ENCODE results near the gene TMEM204.
"Not testable (repeated sequence)": the region's sequence is repeated elsewhere in the genome, so short reads cannot be mapped to it uniquely, and the experiment has no call there.

The TMEM204 gene

DNA sequence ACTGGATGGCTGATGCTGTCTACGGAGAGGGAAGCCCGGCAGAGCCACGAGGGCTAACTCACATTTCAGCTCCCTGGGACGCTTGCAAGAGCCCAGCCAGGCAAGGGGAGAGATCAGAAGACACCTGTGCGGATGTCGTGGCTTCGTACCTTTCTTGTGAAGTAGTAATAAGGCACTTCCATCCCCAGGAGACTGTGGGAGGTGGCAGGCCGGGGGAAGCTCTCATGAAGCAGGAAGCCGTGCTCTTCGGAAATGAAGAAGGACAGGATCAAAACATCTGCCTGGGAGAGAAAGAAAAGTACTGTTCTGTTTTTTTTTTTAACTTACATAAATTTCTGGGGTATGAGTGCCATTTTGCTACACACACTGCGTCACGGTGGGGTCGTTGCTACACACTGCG is 28.4 kb downstream of the TMEM204 start:
- DNase-seq, result no peak

DNA sequence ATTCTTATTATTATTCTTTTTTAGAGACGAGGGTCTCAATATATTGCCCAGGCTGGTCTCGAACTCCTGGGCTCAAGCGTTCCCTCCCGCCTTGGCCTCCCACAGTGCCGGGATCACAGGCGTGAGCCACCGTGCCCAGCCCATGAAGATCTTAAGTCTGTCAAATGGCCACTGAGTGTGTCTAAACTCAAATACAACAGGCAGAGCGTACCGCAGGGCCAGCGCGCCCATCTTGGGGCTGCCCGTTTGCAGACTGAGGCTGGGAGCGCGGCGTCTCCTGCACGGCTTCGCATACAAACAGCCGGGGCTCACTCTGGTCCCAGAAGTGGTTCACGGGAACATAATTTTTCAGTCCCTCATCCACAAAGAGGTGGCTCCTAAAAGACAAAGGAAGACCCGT is 30.3 kb downstream of the TMEM204 start:
- no peak for DNase-seq

DNA sequence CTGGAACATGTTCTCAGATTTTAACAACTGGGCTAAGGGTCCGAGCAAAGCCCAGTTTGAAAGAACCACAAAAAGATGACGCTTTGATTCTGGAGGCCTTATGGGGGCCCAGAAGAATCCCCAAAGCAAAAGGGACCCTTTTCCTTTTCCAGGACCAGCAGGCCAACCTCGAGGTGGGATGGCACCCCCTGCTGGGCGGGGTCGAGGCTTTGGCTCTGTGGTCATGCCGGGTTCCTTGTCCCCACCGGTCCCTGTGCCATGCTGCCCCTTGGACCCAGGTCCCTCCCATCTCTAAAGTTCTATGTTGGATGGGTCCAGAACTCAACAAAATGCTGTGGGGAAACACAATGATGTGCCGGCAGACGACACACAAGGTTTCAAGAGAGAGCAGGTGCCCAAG is 30.9 kb downstream of the TMEM204 start:
- no peak for DNase-seq

DNA sequence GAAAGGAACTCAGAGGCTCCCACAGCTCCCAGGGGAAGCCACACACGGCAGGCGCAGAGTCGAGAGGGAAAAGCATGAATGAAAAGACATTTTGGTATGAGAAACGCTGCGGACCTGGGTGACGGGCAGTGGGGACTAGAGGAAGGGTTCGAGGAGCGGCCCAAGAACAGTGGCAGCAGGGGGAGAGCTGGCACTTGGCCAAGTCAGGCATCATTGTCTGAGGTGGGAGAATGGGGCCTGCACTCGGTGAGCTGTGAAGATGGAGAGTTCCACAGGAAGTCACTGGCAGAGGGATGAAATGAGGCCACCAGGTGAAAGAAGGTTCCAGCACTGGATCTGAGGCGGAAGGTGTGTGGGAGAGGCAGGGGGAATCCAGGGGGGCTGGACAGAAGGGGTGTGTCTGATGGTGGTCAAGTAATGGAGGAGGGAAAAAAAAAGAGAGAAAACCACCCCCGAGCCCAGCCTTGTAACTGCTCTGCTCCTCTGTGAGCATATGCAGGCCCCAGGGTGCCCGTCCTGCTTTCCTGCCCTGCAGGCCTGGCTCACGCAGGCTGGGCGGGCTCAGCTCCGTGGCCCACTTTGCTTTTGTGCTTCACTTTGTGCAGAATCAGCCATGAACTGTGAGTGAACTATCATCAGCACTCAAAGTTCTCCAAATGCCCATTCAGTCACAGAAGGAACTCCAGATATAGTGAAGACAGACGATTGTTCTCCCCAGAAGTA is 31.8 kb downstream of the TMEM204 start:
- DNase-seq, result no peak

DNA sequence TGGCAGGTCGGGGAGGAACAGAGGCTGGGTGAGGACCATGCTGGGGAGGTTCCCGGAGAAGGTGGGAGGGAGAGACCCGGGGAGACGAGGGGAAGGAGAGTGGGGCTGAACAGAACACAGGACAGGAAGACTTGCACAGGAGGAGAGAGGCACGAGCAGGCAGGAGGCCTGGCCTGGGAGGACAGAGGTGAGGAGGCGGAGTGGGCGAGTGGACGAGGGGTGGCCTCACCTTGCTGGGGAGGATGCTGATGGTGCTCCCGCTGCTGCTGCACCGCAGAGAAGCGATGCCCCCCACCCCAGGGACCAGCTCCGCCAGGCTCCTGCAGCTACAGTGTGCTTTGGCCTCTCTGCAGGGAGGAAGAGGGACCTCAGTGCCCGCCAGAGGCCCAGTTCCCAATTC is 34.5 kb downstream of the TMEM204 start:
- no peak for DNase-seq

DNA sequence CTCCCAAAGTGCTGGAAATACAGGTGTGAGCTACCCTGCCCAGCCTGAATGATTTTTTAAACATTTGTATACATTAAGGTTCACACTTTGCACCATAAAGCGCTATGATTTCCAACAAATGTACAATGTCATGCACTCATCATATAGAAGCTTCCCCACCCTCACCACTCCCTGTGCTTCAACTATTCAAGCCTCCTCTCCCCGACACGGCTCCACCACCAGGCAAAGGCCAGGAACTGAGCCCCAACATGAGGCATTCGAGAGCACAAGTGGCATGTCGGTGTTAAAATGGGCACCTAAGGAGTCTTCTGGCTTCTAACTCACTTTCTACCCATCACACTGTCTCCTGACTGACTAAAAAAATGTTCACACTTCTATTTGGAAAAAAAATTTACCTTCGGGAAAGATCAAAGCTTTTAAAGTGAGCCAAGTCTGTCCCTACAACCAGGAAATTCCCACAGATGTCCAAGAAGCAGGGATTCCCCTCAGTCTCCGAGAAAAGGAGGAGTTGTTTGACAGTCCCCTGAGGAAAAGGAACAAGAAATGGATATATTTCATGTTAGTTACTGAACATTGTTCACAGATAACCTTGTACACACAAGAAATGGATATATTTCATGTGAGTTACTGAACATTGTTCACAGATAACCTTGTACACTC is 37.7 kb downstream of the TMEM204 start:
- no peak for DNase-seq

DNA sequence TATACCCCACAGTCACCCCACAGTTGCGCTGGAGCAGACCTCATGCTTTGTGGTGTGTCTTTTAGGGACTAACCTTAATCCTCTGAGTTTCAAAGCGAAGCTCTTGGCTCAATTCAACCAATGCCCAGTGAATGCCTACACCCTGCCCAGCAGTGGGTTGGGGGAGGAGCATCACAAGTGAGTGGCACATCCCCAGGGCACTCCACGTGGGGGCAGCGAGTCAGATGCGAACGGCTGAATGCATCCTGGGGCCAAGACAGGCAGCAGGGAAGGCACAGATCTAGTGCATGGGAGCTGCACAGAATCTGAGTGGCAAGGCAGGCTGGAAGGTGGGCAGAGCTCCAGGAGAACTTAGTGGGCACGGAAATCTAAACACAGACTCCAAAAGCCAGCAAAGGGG is 39.2 kb downstream of the TMEM204 start:
- no peak for DNase-seq

DNA sequence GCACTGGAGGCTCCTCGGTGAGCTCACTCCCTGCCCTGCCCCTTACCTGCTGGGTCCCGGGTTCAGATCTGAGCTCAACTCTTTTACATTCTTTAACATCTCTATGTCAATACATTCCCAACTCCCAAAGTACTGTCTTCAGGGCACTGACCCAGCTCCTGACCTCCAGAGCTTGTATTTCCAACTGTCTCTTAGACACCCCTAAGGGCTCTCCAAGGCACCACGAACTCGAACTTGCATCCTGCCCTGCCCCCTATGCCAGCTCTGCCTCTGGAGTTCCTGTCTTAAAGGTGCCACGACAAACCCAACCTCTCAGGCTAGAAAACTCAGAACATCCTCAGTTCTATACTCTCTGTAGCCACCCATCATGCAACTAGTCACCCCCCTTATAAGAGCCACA is 39.8 kb downstream of the TMEM204 start:
- no peak for DNase-seq

DNA sequence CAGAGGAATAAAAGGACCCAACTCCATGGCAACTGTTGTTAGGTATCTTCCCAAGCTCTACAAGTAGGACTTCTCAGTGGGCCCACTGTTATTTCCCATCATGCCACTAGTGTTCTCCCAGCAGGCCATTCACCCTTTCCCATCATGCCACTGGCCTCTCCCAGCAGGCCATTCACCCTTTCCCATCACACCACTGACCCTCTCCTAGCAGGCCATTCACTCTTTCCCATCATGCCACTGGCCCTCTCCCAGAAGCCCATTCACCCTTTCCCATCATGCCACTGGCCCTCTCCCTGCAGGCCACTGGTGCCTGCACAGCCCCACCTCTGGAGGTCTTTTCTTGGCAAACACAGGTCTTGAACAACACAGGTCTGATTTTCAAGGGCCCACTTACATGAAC is 42.1 kb downstream of the TMEM204 start:
- no peak for DNase-seq

DNA sequence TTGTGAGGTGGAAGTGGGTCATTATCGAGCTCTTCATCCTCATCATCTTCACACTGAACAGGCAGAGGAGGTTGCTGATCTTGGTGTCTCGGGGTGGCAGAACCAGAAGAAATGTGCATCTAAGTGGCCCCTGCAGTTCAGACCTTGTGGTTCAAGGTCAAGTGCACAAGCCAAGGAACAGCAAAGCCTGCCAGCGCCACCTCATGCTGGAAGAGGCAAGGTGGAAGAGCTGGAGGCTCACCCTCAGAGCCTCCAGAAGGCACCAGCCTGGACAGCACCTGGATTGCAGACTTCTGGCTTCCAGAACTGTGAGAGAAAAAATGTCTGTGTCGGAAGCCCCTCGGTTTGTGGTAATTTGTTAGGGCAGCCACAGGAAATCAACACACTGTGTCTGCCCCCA is 45.7 kb downstream of the TMEM204 start:
- no peak for DNase-seq

DNA sequence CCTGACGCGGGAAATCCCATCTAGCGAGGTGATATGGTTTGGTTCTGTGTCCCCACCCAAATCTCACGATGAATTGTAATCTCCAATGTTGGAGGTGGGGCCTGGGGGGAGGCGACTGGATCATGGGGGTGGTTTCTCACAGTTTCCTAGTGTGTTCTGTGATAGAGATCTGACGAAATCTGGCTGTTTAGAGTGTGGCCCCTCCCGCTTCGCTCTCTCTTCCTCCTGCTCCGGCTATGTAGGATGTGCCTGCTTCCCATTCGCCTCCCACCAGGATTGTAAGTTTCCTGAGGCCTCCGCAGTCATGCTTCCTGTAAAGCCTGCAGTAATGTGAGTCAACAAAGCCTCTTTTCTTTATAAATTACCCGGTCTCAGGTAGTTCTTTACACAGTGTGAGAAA is 46.8 kb downstream of the TMEM204 start:
- no peak for DNase-seq

DNA sequence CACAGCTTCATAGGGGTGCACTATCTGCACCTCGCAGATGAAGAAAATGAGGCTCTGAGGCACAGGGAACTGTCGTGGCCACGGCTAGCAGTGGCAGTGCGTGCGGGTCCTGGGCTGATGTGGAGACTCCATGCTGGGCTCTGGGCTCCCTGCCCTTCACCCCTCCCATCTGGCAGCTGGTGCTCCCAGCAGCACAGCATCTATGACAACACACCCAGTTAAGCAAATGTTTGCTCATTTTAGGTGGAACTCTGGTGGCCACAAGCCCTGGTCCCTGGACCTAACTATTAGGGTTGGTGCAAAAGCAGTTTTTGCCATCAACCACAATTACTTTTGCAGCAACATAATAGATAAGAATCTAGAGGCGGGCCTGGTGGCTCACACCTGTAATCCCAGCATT is 47.5 kb downstream of the TMEM204 start:
- peak; percentile 82 for DNase-seq

DNA sequence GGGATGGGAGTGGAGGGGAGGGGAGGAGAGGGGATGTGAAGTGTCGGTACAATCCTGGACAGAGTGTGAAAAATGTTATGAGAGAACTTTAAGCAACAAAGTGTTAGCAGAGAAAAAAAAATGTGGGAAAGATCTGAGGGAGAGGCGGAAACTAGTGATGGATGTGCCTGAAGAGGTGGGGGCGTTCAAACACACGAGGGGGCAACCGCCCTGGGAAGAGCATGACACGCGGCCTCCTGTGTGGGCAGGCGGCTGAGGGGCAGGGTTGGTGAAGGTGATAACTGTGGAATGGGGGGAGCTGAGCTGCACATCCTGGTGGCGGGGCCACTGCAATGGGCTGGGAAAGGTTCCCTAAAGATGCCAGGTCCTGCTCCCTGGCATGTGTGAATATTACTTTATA is 48.3 kb downstream of the TMEM204 start:
- no peak for DNase-seq

DNA sequence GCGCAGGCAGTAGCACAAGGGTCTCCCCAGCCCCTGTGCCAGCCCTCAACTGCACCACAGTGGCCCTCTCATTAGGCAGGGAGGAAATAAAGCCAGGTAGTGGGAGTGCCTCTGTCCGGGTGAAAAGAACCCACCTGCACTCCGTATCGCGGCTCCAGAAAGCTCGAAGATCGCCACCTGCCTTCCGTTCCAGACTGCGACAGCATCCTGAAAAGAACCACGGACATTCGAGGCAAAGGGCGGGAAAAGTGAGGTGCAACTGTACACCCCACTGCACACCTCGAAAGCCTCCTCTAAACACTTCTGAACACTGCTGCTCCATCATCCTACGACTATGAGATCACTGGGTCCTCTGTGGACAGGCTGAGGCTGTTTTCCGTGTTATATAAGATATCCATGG is 49.7 kb downstream of the TMEM204 start:
- no peak for DNase-seq

DNA sequence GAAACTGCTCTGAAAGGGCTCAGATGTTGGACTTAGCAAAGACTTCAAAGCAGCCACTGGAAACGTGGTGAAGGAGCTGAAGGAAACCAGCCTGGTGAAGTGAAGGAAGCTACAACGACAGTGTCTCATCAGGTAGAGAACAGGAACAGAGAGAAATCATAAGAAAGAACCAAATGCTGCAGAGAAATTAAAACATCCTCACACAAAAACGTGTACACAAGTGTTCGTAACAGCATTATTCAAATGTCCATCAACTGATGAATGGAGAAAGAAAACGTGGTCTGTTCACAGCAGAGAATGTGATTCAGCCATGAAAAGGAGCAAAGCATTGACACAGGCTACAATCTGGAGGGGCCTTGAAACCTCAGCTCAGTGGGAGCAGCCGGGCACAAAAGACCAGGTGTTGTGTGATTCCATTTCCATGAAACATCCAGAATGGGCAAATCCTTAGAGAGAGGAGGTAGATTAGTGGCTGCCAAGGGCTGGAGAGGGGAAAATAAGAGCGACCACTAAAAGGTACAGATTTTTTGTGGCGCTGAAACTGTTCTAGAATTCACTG is 51.5 kb downstream of the TMEM204 start:
- DNase-seq, result no peak

DNA sequence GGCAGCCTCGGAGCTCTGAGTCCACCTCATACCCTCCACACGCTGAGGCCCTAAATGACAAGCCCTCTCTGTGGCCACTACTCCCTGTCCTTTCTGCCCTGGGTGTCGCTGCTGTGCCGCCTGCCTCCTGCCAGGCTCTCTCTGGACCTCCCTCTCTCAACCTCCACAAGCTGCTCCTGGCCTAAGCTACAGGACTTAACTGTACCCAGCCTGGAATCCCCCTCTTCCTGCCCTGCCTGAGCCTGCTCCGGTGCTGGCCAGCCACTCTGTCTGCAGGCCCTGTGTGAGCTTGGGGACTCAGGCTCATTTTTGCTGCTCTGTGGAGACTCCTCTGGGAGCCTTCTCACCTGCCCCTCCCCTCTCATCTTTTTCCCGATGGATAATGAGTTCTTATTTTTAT is 56.9 kb downstream of the TMEM204 start:
- DNase-seq, result no peak

DNA sequence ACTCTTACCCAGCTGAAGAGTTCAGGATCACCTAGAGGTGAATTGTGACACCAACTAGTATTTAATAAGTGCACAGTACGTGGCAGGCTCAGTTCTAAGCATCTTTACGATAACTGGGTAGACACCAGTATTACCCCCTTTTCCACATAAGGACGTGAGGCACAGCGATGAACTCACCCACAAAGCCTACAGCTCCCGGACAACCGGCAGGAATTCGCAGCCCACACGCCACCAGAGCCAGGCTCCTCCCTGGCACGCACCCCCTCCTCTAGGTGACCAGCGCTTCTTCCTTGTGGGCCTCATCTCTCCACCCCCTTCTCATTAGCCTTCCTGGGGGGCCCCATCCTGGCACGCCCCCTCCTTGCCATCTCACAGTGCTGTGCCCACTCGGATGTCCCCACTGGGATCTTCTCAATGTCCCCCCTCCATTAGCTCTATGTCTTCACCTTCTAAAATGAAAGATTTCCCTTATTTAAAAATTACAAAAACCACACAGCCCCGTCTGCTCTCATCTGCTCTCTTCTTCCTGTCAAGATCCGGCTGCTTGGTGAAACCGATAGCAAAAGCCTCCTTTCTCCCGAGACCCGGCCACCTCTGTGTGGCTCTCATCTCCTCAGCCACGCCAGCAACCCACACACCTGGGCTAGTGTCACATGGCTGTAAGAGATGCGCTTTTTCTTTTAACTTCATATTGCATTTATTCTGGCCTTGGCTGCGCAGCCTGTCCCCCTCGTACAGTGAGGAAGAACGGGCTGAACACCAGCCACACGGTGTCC is 57.7 kb downstream of the TMEM204 start:
- no peak for DNase-seq

DNA sequence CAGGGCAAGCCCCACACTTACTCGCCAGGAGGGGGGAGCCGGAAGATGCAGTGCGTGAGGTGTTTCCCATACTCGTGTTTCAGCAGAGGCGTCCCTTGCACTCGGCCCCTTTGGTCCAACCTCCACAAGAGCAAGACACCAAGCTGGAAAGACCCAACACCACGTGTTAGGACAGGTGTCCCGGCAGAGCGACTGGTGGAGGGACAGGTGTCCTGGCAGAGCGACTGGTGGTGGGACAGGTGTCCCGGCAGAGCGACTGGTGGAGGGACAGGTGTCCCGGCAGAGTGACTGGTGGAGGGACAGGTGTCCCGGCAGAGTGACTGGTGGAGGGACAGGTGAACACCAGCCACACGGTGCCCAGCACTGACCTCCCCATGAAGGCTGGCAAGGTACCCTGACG is 59.0 kb downstream of the TMEM204 start:
- no peak for DNase-seq

DNA sequence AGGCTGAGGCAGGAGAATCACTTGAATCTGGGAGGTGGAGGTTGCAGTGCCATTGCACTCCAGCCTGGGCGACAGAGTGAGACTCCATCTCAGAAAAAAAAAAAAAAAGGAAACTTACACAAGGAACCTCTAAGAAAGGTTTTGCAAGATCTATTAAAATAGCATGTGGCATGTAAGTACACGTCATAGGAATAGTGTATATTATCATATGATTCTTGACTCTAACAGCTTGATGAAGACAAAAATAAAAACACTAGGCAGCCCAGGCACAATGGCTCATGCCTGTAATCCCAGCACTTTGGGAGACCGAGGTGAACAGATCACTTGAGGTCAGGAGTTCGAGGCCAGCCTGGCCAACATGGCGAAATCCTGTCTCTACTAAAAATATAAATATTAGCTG is 62.0 kb downstream of the TMEM204 start:
- not testable (repeated sequence) for DNase-seq

DNA sequence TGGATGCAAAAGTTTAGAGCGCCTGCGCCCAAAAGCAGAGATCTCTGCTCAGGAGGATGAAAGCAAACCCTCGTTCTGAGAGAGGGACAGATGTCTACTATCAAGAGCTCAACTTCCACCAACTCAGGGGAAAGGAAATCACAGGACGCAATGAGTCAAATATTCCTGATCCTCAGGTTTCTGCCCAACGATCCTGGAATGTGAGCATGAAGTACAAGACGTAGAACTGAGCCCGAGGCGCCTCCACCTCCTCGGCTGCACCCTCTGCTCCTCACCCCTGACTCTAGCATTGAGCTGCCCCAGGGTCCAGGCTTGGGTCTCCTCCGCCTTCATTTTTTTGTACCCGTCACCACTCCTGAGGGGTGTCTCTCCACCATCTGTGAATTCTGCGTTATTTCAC is 63.0 kb downstream of the TMEM204 start:
- DNase-seq, result no peak

DNA sequence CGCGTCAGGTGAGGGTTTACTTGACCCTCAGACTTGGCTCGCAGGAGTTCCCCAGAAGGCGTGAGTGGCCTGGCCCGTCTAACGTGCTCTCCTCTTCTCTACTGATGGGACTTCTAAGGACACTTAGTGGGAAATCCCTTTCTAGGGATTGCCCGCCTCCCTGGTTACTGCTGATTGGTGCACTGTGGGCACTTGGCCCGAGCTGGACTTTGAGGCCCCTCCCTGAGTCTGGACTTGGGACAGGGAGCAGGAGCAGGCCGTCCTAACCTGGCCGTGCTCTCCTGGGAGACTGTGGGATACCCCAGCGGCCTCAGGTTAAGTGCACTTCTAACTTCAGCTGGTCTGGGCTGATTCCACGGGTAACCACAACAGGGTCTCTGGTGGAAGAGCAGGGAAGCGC is 63.7 kb downstream of the TMEM204 start:
- no peak for DNase-seq

DNA sequence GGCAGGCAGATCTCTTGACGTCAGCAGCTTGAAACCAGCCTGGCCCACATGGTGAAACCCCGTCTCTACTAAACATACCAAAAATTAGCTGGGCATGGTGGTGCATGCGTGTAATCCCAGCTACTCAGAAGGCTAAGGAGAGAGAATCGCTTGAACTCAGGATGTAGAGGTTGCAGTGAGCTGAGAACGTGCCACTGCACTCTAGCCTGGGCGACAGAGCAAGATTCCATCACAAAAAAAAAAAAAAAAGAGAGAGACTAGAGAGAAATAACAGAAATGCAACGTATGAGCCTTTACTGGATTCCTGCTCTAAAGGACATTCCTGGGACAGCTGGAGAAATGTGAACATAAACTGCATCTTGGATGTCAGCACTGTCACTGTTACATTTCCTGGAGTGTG is 67.6 kb downstream of the TMEM204 start:
- DNase-seq, result no peak

DNA sequence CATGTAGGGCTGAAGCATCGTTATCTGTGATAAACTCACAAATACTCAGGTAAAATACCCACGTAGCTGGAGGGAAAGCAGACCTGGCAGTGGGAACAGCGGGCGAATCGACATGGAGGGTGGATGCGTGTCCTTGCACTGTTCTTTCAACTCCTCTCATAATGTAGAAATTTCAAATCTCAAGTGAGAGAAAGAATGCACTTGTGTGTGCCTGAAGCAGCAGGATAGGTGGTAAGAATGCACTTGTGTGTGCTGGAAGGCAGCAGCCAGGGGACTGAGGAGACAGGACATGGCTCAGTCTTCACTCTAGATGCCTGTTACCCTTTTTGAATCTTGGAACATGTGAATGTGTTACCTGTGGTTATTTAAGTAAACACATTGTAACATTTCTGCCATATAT is 68.0 kb downstream of the TMEM204 start:
- DNase-seq, result no peak

DNA sequence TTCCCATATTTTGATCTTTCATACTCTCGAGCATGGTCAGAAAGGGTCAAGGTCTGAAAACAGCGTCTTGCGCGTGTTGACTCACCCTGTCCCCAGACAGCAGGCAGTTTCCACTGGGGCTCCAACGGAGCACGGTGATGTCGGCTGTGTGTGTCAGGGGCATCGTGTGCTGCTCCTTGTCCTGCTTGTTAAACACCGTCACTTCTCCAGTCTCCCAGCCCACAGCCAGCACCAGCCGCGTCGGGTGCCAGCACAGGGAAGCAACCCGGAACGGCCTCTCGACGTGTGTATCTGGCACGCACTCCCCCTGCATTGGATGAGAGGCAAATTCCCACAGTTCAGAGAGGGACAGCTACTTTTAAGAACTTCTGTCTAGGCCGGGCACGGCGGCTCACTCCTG is 68.8 kb downstream of the TMEM204 start:
- DNase-seq, result no peak

Measured in NCI-H1092 (cell line).